ENCODE measurements around the gene FAM170A.

Gene FAM170A

GRCh38 chr5:119629339-119629738, at the start of gene FAM170A:
FAM170A (plus strand) TSS chr5:119629558; CDS start chr5:119629769, 211 bp downstream.
- no peak for DNase-seq (ENCODE audit: low read depth in 2 of 2)

- no peak for DNase-seq (ENCODE audit: low read depth in 2 of 2)
These were observed 46.4 kb upstream of the FAM170A start for GRCh38 chr5:119582987-119583386.

GRCh38 chr5:119583684-119584083, 45.7 kb upstream of the FAM170A start:
- DNase-seq (ENCODE audit: low read depth in 2 of 2), result no peak

- no peak for DNase-seq (ENCODE audit: low read depth in 2 of 2)
These were observed 33.3 kb upstream of the FAM170A start for GRCh38 chr5:119596046-119596445.

GRCh38 chr5:119597728-119598298, 31.5 kb upstream of the FAM170A start:
- no peak for DNase-seq (ENCODE audit: low read depth in 2 of 2)

- no peak for DNase-seq (ENCODE audit: low read depth in 2 of 2)
These were observed 15.4 kb upstream of the FAM170A start for GRCh38 chr5:119613937-119614336.

GRCh38 chr5:119614838-119615237, 14.5 kb upstream of the FAM170A start:
- DNase-seq (ENCODE audit: low read depth in 2 of 2), result no peak

- DNase-seq (ENCODE audit: low read depth in 2 of 2), result no peak
These were observed 3.3 kb upstream of the FAM170A start for GRCh38 chr5:119626086-119626485.

GRCh38 chr5:119630752-119631440, 1.5 kb downstream of the FAM170A start:
- no peak for DNase-seq (ENCODE audit: low read depth in 2 of 2)

GRCh38 chr5:119631660-119632059, 2.3 kb downstream of the FAM170A start:
- no peak for DNase-seq (ENCODE audit: low read depth in 2 of 2)

GRCh38 chr5:119651486-119651885, 22.1 kb downstream of the FAM170A start:
- no peak for DNase-seq (ENCODE audit: low read depth in 2 of 2)

GRCh38 chr5:119655061-119655460, 25.7 kb downstream of the FAM170A start:
- no peak for DNase-seq (ENCODE audit: low read depth in 2 of 2)

- no peak for DNase-seq (ENCODE audit: low read depth in 2 of 2)
These were observed 26.7 kb downstream of the FAM170A start for GRCh38 chr5:119656023-119656422.

- no peak for DNase-seq (ENCODE audit: low read depth in 2 of 2)
These were observed 37.2 kb downstream of the FAM170A start for GRCh38 chr5:119666542-119666941.

- no peak for DNase-seq (ENCODE audit: low read depth in 2 of 2)
These were observed 49.1 kb downstream of the FAM170A start for GRCh38 chr5:119678351-119679028.

- no peak for DNase-seq (ENCODE audit: low read depth in 2 of 2)
These were observed 50.7 kb downstream of the FAM170A start for GRCh38 chr5:119680080-119680479.

GRCh38 chr5:119681734-119682133, 52.4 kb downstream of the FAM170A start:
- no peak for DNase-seq (ENCODE audit: low read depth in 2 of 2)

GRCh38 chr5:119682372-119682771, 53.0 kb downstream of the FAM170A start:
- no peak for DNase-seq (ENCODE audit: low read depth in 2 of 2)
